Measurements from ENCODE around the gene UBALD2. TPM values are rescaled to one million over a fixed set of nuclear protein-coding genes. Genes with fewer than 3 reads are reported as not detected.

Gene UBALD2
- total and polyA plus RNA-seq, 2 of the 13 experiments (the other 11 are each of a cell fraction or from before 2014, with no cell fraction given) = 3.3 to 89.7 TPM

DNA sequence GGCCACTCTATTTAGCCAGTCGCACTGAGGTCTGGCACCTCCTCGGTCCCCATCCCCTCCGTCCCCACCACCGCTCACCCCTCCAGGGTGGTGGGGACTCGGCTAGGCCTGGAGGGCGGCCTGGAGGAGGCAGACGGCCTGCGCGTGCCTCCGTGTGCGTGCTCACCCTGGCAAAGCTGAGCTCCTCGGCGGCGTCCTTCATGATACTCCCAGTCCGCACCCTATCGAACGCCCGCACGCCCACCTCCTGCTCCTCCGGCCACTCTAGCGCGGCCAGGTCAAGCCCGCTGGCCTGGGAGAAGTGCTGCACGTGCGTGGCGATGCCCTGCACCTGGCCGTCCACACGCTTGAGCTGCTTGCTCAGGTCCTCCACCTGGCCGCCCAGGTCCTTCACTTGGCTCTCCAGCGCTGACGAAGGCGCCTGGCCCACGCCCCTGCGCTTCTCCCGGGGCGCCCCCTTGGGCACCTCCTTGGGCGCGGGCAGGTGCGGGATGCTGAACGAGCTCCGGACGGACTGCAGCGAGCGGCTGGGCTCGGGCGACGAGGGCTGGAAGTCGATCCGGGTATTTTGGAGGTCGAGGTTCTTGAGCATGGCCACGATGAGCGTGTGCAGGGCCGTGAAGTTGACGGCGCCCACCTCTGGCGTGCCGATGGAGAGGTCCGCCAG is 42.3 kb downstream of the UBALD2 start (continued):
- TF ChIP-seq HHEX (CRISPR knock-in tag; IDR thresholded peaks at IDR 0.05) (no peak), HNRNPLL (IDR thresholded peaks at IDR 0.05; ENCODE audit: low read depth, low read length, poor library complexity, severe bottlenecking) (no peak), MLX (CRISPR knock-in tag; IDR thresholded peaks at IDR 0.05) (no peak), TAF1 (CRISPR knock-in tag; IDR thresholded peaks at IDR 0.05) (no peak), SPEN (CRISPR knock-in tag; IDR thresholded peaks at IDR 0.05; ENCODE audit: low read depth) (no peak), MTERF4 (CRISPR knock-in tag; IDR thresholded peaks at IDR 0.05) (0 out of 2 replicates have a peak, but pooled peaks have one; percentile 35), ZSCAN5A (CRISPR knock-in tag; IDR thresholded peaks at IDR 0.05; ENCODE audit: borderline replicate concordance) (no peak), ZNF781 (CRISPR knock-in tag; IDR thresholded peaks at IDR 0.05; ENCODE audit: borderline replicate concordance, not compliant biosample characterization) (no peak), ZNF383 (CRISPR knock-in tag; IDR thresholded peaks at IDR 0.05; ENCODE audit: borderline replicate concordance) (no peak), RFX3 (CRISPR knock-in tag; IDR thresholded peaks at IDR 0.05) (no peak), ZNF777 (CRISPR knock-in tag; IDR thresholded peaks at IDR 0.05) (no peak), NR3C1 (CRISPR knock-in tag; IDR thresholded peaks at IDR 0.05) (no peak), MLLT10 (CRISPR knock-in tag; IDR thresholded peaks at IDR 0.05) (no peak), ZNF558 (CRISPR knock-in tag; IDR thresholded peaks at IDR 0.05; ENCODE audit: borderline replicate concordance) (no peak), RBFOX2 (IDR thresholded peaks at IDR 0.05; ENCODE audit: low read depth, low read length) (no peak), GFI1 (CRISPR knock-in tag; IDR thresholded peaks at IDR 0.05; ENCODE audit: borderline replicate concordance) (no peak), TBX2 (CRISPR knock-in tag; IDR thresholded peaks at IDR 0.05; ENCODE audit: borderline replicate concordance) (no peak)
- TF ChIP-seq, protein P1, sequence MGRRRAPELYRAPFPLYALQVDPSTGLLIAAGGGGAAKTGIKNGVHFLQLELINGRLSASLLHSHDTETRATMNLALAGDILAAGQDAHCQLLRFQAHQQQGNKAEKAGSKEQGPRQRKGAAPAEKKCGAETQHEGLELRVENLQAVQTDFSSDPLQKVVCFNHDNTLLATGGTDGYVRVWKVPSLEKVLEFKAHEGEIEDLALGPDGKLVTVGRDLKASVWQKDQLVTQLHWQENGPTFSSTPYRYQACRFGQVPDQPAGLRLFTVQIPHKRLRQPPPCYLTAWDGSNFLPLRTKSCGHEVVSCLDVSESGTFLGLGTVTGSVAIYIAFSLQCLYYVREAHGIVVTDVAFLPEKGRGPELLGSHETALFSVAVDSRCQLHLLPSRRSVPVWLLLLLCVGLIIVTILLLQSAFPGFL (CRISPR knock-in tag; IDR thresholded peaks at IDR 0.05) = no peak
- TF ChIP-seq, protein P2, sequence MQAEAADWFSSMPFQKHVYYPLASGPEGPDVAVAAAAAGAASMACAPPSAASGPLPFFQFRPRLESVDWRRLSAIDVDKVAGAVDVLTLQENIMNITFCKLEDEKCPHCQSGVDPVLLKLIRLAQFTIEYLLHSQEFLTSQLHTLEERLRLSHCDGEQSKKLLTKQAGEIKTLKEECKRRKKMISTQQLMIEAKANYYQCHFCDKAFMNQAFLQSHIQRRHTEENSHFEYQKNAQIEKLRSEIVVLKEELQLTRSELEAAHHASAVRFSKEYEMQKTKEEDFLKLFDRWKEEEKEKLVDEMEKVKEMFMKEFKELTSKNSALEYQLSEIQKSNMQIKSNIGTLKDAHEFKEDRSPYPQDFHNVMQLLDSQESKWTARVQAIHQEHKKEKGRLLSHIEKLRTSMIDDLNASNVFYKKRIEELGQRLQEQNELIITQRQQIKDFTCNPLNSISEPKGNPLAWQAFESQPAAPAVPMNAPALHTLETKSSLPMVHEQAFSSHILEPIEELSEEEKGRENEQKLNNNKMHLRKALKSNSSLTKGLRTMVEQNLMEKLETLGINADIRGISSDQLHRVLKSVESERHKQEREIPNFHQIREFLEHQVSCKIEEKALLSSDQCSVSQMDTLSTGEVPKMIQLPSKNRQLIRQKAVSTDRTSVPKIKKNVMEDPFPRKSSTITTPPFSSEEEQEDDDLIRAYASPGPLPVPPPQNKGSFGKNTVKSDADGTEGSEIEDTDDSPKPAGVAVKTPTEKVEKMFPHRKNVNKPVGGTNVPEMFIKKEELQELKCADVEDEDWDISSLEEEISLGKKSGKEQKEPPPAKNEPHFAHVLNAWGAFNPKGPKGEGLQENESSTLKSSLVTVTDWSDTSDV (CRISPR knock-in tag; IDR thresholded peaks at IDR 0.05) = no peak

Measured in HepG2 (cell line).